Sciatic nerve (tissue), 2 donors: ENCODE measurements around the gene PAGR1. TPM values are rescaled to one million over a fixed set of nuclear protein-coding genes. Genes with fewer than 3 reads are reported as not detected.
"Not testable (repeated sequence)": the region's sequence is repeated elsewhere in the genome, so short reads cannot be mapped to it uniquely, and the experiment has no call there.

ENCODE experiments used
- ATAC-seq: fragments of 200-7000 bp; cut with Tn5 transposase; one replicate; pipeline ENCODE4 v1.9.1; 2020; ENCODE audit warnings: mild to moderate bottlenecking, moderate library complexity
- DNase-seq: peaks from one replicate; pipeline ENCODE4 v3.0.0-alpha.2; 2020; ENCODE audit warnings: low spot score
- intact Hi-C: fragments of 100-400 bp; cut with DNase I; formaldehyde crosslinking; loops from one replicate; pipeline ENCODE4 v1.14.2; 2022
- total RNA-seq: library from RNA; stranded (reverse); fragmentation: NEBNext Ultra II Directional; extraction: Animal tissue kit (Norgen Biotek cat#: 25700); gene quantifications from one replicate; pipeline ENCODE4 v1.2.1, GENCODE V29; 2021
- donor health status: DM: no; HTN: no; CAD: no.
- donor health status: DM: no; HTN: no; CAD: no.

Gene PAGR1
- total RNA-seq, 1 donor from 2014 or later: 29.7 TPM

- intact Hi-C loops: no loop called here
- DNase-seq (no peak), ATAC-seq (peak; percentile 51)
These were observed 9.4 kb downstream of the PAGR1 start for GRCh38 chr16:29825145-29826044.

- intact Hi-C loops: no loop called here
- ATAC-seq (no peak), DNase-seq (no peak)
These were observed 10.4 kb downstream of the PAGR1 start for GRCh38 chr16:29826342-29826695.

- ATAC-seq (no peak), DNase-seq (no peak)
- intact Hi-C loops: no loop called here
These were observed 14.8 kb downstream of the PAGR1 start for GRCh38 chr16:29830774-29831173.

GRCh38 chr16:29831490-29831889, 15.5 kb downstream of the PAGR1 start:
- ATAC-seq: no peak
- no peak for DNase-seq
- intact Hi-C loops: no loop called here

GRCh38 chr16:29833219-29833618, 17.3 kb downstream of the PAGR1 start:
- ATAC-seq, intact Hi-C loops, DNase-seq: not testable (repeated sequence)

- DNase-seq (no peak), ATAC-seq (no peak)
- intact Hi-C loops: no loop called here
These were observed 18.1 kb downstream of the PAGR1 start for GRCh38 chr16:29834079-29834478.

DNA sequence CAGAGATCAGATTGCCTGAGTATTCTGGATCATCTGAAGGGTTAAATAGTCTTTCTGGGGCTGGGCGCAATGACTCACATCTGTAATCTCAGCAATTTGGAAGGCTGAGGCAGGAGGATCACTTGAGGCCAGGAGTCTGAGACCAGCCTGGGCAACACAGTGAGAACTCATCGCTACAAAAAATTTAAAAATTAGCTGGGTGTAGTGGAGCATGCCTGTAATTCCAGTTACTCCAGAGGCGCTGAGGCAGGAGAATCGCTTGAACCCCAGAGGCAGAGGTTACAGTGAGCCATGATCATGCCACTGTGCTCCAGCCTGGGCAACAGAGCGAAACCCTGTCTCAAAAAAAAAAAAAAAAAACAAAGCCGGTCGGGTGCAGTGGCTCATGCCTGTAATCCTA, 20.0 kb downstream of the PAGR1 start:
- ATAC-seq: no peak
- intact Hi-C loops: no loop called here
- DNase-seq: no peak

DNA sequence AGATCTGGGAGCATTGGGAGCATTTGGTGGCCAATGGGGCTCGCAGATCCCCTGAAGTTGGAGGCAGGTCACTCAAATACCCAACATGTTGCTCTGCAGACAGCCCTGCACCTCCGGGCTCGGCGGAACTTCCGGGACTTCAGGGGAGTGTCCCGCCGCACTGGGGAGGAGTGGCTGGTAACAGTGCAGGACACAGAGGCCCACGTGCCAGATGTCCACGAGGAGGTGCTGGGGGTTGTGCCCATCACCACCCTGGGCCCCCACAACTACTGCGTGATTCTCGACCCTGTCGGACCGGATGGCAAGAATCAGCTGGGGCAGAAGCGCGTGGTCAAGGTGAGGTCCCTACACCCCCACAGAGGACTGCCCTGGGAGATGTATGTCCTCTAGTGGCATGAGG, 20.7 kb downstream of the PAGR1 start:
- intact Hi-C loops: no loop called here
- ATAC-seq: no peak
- DNase-seq: no peak

DNA sequence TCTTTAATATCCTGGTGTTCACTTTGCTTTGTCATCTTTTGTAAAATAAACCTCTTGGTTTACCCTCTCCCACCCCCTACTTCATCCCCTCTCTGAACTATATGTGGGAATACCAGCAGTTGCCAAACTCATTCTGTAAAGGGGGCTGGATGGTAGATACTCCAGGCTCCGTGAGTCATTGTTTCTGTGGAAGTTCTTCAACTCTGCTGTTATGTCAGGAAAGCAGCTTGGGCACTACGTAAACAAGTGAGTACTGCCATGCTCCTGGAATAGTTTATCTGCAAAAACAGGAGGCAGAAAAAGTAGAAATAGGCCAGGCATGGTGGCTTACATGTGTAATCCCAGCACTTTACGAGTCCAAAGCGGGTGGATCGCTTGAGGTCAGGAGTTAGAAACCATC, 21.9 kb downstream of the PAGR1 start:
- ATAC-seq (no peak), DNase-seq (no peak)
- intact Hi-C loops: no loop called here

- intact Hi-C loops: no loop called here
- DNase-seq (no peak), ATAC-seq (no peak)
These were observed 23.9 kb downstream of the PAGR1 start for GRCh38 chr16:29839822-29840221.

DNA sequence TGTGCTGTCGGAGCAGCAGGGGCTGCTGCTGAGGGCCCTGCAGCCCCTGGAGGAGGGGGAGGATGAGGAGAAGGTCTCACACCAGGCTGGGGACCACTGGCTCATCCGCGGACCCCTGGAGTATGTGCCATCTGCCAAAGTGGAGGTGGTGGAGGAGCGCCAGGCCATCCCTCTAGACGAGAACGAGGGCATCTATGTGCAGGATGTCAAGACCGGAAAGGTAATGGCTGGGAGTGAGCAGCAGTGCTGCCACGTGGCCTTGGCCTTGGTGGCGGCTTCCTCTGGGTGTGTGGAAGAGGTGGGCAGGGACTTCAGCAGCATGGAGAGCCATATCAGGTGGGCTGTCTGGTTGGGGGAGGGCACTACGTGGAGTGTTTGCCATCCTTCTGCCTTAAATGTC, 24.3 kb downstream of the PAGR1 start:
- DNase-seq: no peak
- no peak for ATAC-seq
- intact Hi-C loops: no loop called here

DNA sequence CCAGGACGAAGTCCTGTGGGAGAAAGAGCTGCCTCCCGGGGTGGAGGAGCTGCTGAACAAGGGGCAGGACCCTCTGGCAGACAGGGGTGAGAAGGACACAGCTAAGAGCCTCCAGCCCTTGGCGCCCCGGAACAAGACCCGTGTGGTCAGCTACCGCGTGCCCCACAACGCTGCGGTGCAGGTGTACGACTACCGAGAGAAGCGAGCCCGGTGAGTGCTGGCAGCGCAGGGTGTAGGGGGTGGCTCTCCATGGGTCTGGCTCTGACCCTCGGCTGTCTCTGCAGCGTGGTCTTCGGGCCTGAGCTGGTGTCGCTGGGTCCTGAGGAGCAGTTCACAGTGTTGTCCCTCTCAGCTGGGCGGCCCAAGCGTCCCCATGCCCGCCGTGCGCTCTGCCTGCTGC, 25.7 kb downstream of the PAGR1 start:
- DNase-seq: no peak
- ATAC-seq: no peak
- intact Hi-C loops: no loop called here

- no peak for DNase-seq
- ATAC-seq: no peak
- intact Hi-C loops: no loop called here
These were observed 26.9 kb downstream of the PAGR1 start for GRCh38 chr16:29842732-29843346.

GRCh38 chr16:29843931-29844330, 28.0 kb downstream of the PAGR1 start:
- DNase-seq (no peak), ATAC-seq (no peak)
- intact Hi-C loops: no loop called here

GRCh38 chr16:29844575-29845331, 28.8 kb downstream of the PAGR1 start:
- ATAC-seq: peak; percentile 30
- intact Hi-C loops: no loop called here
- DNase-seq: no peak

- ATAC-seq (no peak), DNase-seq (no peak)
- intact Hi-C loops: no loop called here
These were observed 29.7 kb downstream of the PAGR1 start for GRCh38 chr16:29845656-29846055.

- DNase-seq: peak; percentile 89
- intact Hi-C loops: no loop called here
- peak; percentile 82 for ATAC-seq
These were observed 32.7 kb downstream of the PAGR1 start for GRCh38 chr16:29848420-29849297.

- peak; percentile 54 for ATAC-seq
- intact Hi-C loops: no loop called here
- DNase-seq: no peak
These were observed 33.6 kb downstream of the PAGR1 start for GRCh38 chr16:29849505-29849904.

GRCh38 chr16:29850998-29851397, 35.0 kb downstream of the PAGR1 start:
- DNase-seq (no peak), ATAC-seq (no peak)
- intact Hi-C loops: loop anchor here (10.0 kb wide), 2 partner anchors 54 to 154 kb away; partner anchors contain the start of gene ASPHD1
